Measurements from ENCODE around the gene TRPM6. TPM values are rescaled to one million over a fixed set of nuclear protein-coding genes. Genes with fewer than 3 reads are reported as not detected.

The TRPM6 gene
- polyA plus RNA-seq, 1 experiment: 0.02 TPM

DNA sequence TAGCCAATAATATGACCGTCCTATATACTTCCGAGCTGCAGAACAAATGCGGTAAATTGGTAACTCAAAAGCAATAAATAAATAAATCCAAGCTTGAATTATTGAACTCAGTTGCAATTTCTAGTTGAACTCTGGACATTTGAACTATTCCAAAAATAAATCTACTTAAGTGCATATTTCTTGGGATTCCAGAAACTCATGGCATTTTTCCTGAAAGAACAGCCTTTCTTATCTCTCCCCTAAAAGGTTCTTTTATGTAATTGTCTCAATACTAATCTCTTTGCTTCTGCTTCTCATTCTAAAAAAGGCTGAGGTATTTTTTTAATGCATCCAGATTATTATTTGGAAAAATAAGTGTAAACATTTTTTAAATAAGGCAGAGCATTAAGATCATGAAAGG is 131.7 kb downstream of the TRPM6 start:
- Histone ChIP-seq H3K27me3 (ENCODE audit: control insufficient read depth, insufficient read depth, low read length) (no peaks in the 10 kb centered on the region), H3K4me3 (ENCODE audit: low read depth, low read length) (no peak overlapping the region), H3K36me3 (ENCODE audit: control insufficient read depth, insufficient read depth, low read length) (no peaks in the 10 kb centered on the region)
- DNase-seq (ENCODE audit: low read depth): no peak
- TF ChIP-seq, protein P1, sequence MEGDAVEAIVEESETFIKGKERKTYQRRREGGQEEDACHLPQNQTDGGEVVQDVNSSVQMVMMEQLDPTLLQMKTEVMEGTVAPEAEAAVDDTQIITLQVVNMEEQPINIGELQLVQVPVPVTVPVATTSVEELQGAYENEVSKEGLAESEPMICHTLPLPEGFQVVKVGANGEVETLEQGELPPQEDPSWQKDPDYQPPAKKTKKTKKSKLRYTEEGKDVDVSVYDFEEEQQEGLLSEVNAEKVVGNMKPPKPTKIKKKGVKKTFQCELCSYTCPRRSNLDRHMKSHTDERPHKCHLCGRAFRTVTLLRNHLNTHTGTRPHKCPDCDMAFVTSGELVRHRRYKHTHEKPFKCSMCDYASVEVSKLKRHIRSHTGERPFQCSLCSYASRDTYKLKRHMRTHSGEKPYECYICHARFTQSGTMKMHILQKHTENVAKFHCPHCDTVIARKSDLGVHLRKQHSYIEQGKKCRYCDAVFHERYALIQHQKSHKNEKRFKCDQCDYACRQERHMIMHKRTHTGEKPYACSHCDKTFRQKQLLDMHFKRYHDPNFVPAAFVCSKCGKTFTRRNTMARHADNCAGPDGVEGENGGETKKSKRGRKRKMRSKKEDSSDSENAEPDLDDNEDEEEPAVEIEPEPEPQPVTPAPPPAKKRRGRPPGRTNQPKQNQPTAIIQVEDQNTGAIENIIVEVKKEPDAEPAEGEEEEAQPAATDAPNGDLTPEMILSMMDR (IDR thresholded peaks at IDR 0.05; ENCODE audit: insufficient read depth, low read depth, low read length): no peak
- CTCF ChIA-PET: no interaction called here
- POLR2A ChIA-PET: no interaction called here

DNA sequence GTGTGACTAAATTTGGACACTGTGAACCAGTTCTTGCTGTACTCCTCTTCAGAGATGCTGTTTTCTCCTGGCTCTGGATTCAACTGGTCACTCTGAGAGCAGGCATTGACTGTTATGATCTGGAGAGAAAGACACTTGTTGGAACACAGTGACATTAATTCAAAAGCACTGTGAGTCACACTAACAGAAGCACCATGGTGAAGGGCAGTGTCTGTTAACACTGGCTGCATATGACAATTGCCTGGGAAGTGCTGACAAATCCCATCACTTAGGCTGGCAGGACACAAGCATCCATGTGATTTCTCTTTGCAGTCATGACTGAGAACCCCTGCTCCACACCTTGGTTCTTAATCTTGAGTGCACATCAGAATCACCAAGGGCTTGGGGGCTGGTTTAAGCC is 132.4 kb downstream of the TRPM6 start:
- H3K4me3 ChIP-seq (ENCODE audit: low read depth, low read length): no peak overlapping the region
- DNase-seq (ENCODE audit: low read depth): no peak
- ChIA-PET CTCF (no interaction called here), POLR2A (no interaction called here)
- TF ChIP-seq, protein P1 (IDR thresholded peaks at IDR 0.05; ENCODE audit: insufficient read depth, low read depth, low read length): no peak
- no peaks in the 10 kb centered on the region for H3K27me3 ChIP-seq (ENCODE audit: control insufficient read depth, insufficient read depth, low read length)
- no peaks in the 10 kb centered on the region for H3K36me3 ChIP-seq (ENCODE audit: control insufficient read depth, insufficient read depth, low read length)

DNA sequence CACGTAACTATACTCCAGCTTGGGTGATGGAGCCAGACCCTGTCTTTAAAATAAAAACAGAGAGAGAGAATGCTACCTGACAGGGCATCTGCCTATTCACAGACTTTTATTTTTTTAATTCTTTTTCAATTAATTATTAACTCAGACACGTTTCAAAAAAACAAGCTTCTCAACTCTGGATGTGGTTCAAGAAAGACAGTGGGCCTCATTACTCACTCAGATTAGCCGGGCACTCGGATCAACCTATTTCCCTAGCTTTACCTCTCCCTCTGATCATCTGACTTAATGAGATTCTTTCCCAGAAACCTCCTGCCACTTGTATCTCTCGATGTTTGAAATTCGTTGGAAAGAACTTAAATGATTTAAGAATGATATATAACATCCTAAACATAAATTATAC is 134.1 kb downstream of the TRPM6 start:
- no peak for DNase-seq (ENCODE audit: low read depth)
- H3K36me3 ChIP-seq (ENCODE audit: control insufficient read depth, insufficient read depth, low read length): no peaks in the 10 kb centered on the region
- TF ChIP-seq, protein P1 (IDR thresholded peaks at IDR 0.05; ENCODE audit: insufficient read depth, low read depth, low read length): no peak
- CTCF ChIA-PET: interaction anchor here (1.4 kb wide), 1 partner anchor 11 kb away, joined by 4 read pairs; no protein-coding TSS in a partner anchor
- POLR2A ChIA-PET: no interaction called here
- no peak overlapping the region for H3K4me3 ChIP-seq (ENCODE audit: low read depth, low read length)
- no peaks in the 10 kb centered on the region for H3K27me3 ChIP-seq (ENCODE audit: control insufficient read depth, insufficient read depth, low read length)

DNA sequence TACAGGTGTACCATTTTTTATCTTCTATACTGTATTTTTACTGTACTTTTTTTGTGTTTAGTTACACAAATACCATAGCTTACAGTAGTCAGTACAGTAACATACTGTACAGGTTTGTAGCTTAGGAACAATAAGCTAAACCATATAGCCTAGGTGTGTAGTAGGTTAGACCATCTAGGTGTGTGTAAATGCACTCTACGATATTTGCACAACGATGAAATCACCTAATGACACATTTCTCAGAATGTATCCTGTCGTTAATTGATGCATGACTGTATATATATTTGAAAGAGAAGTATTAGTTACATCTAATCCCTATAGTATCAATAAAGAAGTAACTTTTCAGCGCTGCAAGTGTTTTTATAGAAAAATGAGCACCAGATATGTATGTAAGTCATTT is 138.8 kb downstream of the TRPM6 start:
- ChIA-PET POLR2A (no interaction called here), CTCF (no interaction called here)
- H3K4me3 ChIP-seq (ENCODE audit: low read depth, low read length): no peak overlapping the region

DNA sequence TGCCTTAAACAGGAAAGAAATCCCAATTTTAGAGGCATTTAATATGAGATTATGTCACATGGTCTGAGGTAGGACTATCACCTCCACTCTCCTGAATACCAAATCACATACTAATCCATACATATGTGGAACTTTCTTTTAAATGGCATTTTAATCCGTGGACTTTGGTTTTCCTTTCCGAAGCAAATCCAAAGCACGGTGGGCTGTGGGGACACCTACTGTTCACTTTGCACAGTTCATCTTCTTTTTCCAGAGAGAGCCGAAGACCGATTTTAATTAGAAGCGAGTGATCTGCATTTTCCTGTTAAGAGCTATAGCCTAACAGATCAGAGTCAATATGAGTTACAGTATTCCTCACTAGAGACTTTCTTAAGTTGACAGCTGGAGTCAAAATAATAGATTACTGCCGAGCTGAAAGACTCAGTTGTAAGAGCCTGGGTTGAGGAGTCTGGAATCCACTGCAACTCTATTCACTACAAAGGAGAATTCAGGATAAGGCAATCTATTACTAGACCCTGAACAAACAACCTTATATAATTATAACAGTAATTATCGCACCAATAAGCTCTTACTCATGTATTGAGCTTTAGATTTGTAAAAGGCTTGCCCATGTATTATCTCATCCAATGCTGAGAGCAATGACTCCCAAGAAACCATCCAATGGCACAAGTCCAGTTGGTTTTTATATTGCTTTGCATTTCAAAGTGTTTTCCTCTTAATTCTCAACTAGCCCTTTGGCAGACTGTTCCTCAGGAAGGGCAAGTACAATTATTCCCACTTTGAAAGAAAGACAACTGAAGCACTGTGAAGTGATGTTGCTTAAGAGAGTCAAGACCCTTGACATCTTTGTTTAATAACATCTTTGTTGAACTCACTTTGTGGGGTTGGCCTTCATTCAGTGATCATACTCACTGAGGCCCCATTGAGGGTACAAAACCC is 144.7 kb downstream of the TRPM6 start:
- CTCF ChIA-PET: interaction anchor here (0.5 to 1.7 kb wide), 7 partner anchors 8 to 1543 kb away, joined by 3 to 8 read pairs (median 4); no protein-coding TSS in a partner anchor
- Histone ChIP-seq H3K4me3 (ENCODE audit: low read depth, low read length) (no peak overlapping the region), H3K27me3 (ENCODE audit: control insufficient read depth, insufficient read depth, low read length) (0 out of 2 replicates have a peak, but pooled peaks cover 2% of the 10 kb centered on the region), H3K36me3 (ENCODE audit: control insufficient read depth, insufficient read depth, low read length) (no peaks in the 10 kb centered on the region)
- POLR2A ChIA-PET: interaction anchor here (0.6 kb wide), 1 partner anchor 1382 kb away, joined by 3 read pairs; no protein-coding TSS in a partner anchor
- TF ChIP-seq, protein P1 (IDR thresholded peaks at IDR 0.05; ENCODE audit: insufficient read depth, low read depth, low read length): peak; percentile 77
- DNase-seq (ENCODE audit: low read depth): no peak

More for the DNA sequence above, 138.8 kb downstream of the TRPM6 start:
- TF ChIP-seq, protein P1 (IDR thresholded peaks at IDR 0.05; ENCODE audit: insufficient read depth, low read depth, low read length): no peak
- no peak for DNase-seq (ENCODE audit: low read depth)
- Histone ChIP-seq H3K27me3 (ENCODE audit: control insufficient read depth, insufficient read depth, low read length) (no peaks in the 10 kb centered on the region), H3K36me3 (ENCODE audit: control insufficient read depth, insufficient read depth, low read length) (no peaks in the 10 kb centered on the region)

All from BJ (cell line).